GM23338 (cell line): Measurements from ENCODE around the gene ITCH. TPM values are rescaled to one million over a fixed set of nuclear protein-coding genes. Genes with fewer than 3 reads are reported as not detected.

Source experiments
- ATAC-seq: fragments of 200-7000 bp; cut with Tn5 transposase; 3 replicates; pipeline ENCODE4 v1.9.1; 2020
- DNase-seq: peaks from one replicate; pipeline ENCODE4 v3.0.0-alpha.2; 2015; ENCODE audit warnings: low spot score
- H2AFZ ChIP-seq: fragments of 200-600 bp; sonication (generic); 2 replicates; pipeline ENCODE4 v1.8.0; 2016; ENCODE audit warnings: antibody characterized with exemption, mild to moderate bottlenecking, moderate library complexity
- H3F3A ChIP-seq: fragments of 200-600 bp; sonication (generic); replicated peaks from 2 replicates; pipeline ENCODE4 v1.8.0; 2017; ENCODE audit warnings: antibody characterized with exemption, mixed run types, low read depth
- H3K27ac ChIP-seq: fragments of 200-600 bp; sonication (generic); 2 replicates; pipeline ENCODE4 v1.6.1; 2016; ENCODE audit warnings: low read depth
- H3K27me3 ChIP-seq: fragments of 200-600 bp; sonication (generic); 2 replicates; pipeline ENCODE4 v1.8.0; 2016; ENCODE audit warnings: mild to moderate bottlenecking, mixed run types, moderate library complexity; ENCODE audit not compliant: insufficient read depth
- H3K36me3 ChIP-seq: fragments of 200-600 bp; sonication (generic); 2 replicates; pipeline ENCODE4 v1.8.0; 2016; ENCODE audit warnings: mild to moderate bottlenecking; ENCODE audit not compliant: insufficient read depth
- H3K4me1 ChIP-seq: fragments of 200-600 bp; sonication (generic); 2 replicates; pipeline ENCODE4 v1.8.0; 2016; ENCODE audit warnings: mild to moderate bottlenecking, moderate library complexity; ENCODE audit not compliant: insufficient read depth
- H3K4me2 ChIP-seq: fragments of 200-600 bp; sonication (generic); 2 replicates; pipeline ENCODE4 v1.7.1; 2017; ENCODE audit warnings: mixed run types
- H3K4me3 ChIP-seq: fragments of 200-600 bp; sonication (generic); 2 replicates; pipeline ENCODE4 v1.6.1; 2016; ENCODE audit warnings: mixed run types
- H3K79me2 ChIP-seq: fragments of 200-600 bp; sonication (generic); replicated peaks from 2 replicates; pipeline ENCODE4 v1.8.0; 2017; ENCODE audit warnings: mild to moderate bottlenecking; ENCODE audit not compliant: insufficient read depth
- H3K9me2 ChIP-seq: fragments of 200-600 bp; sonication (generic); 2 replicates; pipeline ENCODE4 v1.8.0; 2017; ENCODE audit not compliant: insufficient read depth
- H4K20me1 ChIP-seq: fragments of 200-600 bp; sonication (generic); replicated peaks from 2 replicates; pipeline ENCODE4 v1.8.0; 2017; ENCODE audit warnings: mild to moderate bottlenecking; ENCODE audit not compliant: insufficient read depth
- H3K27ac Mint-ChIP-seq: 2 replicates; pipeline ENCODE4 v1.8.0; 2020; ENCODE audit warnings: inconsistent platforms, mild to moderate bottlenecking, moderate library complexity, mixed read lengths
- H3K27me3 Mint-ChIP-seq: 3 replicates; pipeline ENCODE4 v1.8.0; 2022; ENCODE audit warnings: low read depth, mild to moderate bottlenecking, moderate library complexity, mixed read lengths, inconsistent platforms; ENCODE audit not compliant: insufficient read depth, poor library complexity
- H3K36me3 Mint-ChIP-seq: 3 replicates; pipeline ENCODE4 v1.8.0; 2021; ENCODE audit warnings: low read depth, mild to moderate bottlenecking, inconsistent platforms, moderate library complexity, mixed read lengths
- H3K4me1 Mint-ChIP-seq: 3 replicates; pipeline ENCODE4 v1.8.0; 2020; ENCODE audit warnings: mild to moderate bottlenecking, inconsistent platforms, mixed read lengths
- H3K4me3 Mint-ChIP-seq: 3 replicates; pipeline ENCODE4 v1.8.0; 2021; ENCODE audit warnings: moderate library complexity, mild to moderate bottlenecking, inconsistent platforms, mixed read lengths
- H3K9me3 Mint-ChIP-seq: 3 replicates; pipeline ENCODE4 v1.8.0; 2020; ENCODE audit warnings: moderate library complexity, mild to moderate bottlenecking, inconsistent platforms, mixed read lengths
- CREB1 ChIP-seq: fragments of 250-450 bp; sonication (Bioruptor Pico); IDR thresholded peaks from 2 replicates; pipeline ENCODE4 v1.5.0; 2020; ENCODE audit warnings: low read depth, mild to moderate bottlenecking, moderate library complexity
- CTCF ChIP-seq, 2 experiments: fragments of 200-600 bp in 1 of 2; sonication (generic) in 1 of 2; conservative IDR thresholded peaks; 2 replicates each; pipeline versions ENCODE4 v1.5.1 to v1.6.1; 2016 to 2017; ENCODE audit warnings: antibody characterized with exemption in 2 of 2, low read depth in 2 of 2, mild to moderate bottlenecking in 2 of 2, moderate library complexity in 1 of 2
- EZH2 ChIP-seq: fragments of 200-600 bp; sonication (generic); IDR thresholded peaks from one replicate; pipeline ENCODE4 v1.8.0; 2017; ENCODE audit warnings: antibody characterized with exemption, mild to moderate bottlenecking, low read depth; ENCODE audit not compliant: unreplicated experiment
- EZH2phosphoT487 ChIP-seq: fragments of 200-600 bp; sonication (generic); IDR thresholded peaks from one replicate; pipeline ENCODE4 v1.8.1; 2018; ENCODE audit warnings: antibody characterized with exemption; ENCODE audit not compliant: unreplicated experiment
- JUNB ChIP-seq: IDR thresholded peaks from one replicate; pipeline ENCODE4 v1.6.1; 2016; ENCODE audit warnings: antibody characterized with exemption; ENCODE audit not compliant: unreplicated experiment
- NANOG ChIP-seq: IDR thresholded peaks from 2 replicates; pipeline ENCODE4 v1.6.1; 2016; ENCODE audit warnings: antibody characterized with exemption, borderline replicate concordance
- POLR2AphosphoS5 ChIP-seq: IDR thresholded peaks from 2 replicates; pipeline ENCODE4 v1.6.1; 2016; ENCODE audit warnings: antibody characterized with exemption, low read depth
- STAT1 ChIP-seq: IDR thresholded peaks from one replicate; pipeline ENCODE4 v1.6.1; 2016; ENCODE audit warnings: antibody characterized with exemption; ENCODE audit not compliant: unreplicated experiment
- ZNF114 ChIP-seq: fragments of 250-450 bp; sonication (Bioruptor Pico); IDR thresholded peaks from 2 replicates; pipeline ENCODE4 v1.5.0; 2020; ENCODE audit warnings: mild to moderate bottlenecking, moderate library complexity
- ZNF331 ChIP-seq: fragments of 250-450 bp; sonication (Bioruptor Pico); IDR thresholded peaks from 2 replicates; pipeline ENCODE4 v1.5.0; 2020; ENCODE audit warnings: low read depth, mild to moderate bottlenecking, moderate library complexity
- polyA plus RNA-seq: library from polyadenylated mRNA; unstranded; fragments of >200 nt; fragmentation: Nextera tagmentation; extraction: Ambion mirVana; gene quantifications from 2 replicates; pipeline ENCODE4 v1.2.1, GENCODE V29; 2016
- total RNA-seq: library from RNA; depleted of rRNA; stranded (reverse); fragments of >200 nt; shearing (Covaris generic); gene quantifications from 2 replicates; pipeline ENCODE4 v1.2.3, GENCODE V29; 2014
- TF ChIP-seq, protein P1 (sequence below): IDR thresholded peaks from one replicate; pipeline ENCODE4 v1.6.1; 2018; ENCODE audit warnings: antibody characterized with exemption; ENCODE audit not compliant: unreplicated experiment
- TF ChIP-seq, protein P2 (sequence below): IDR thresholded peaks from 2 replicates; pipeline ENCODE4 v1.6.1; 2016; ENCODE audit warnings: antibody characterized with exemption
- TF ChIP-seq, protein P3 (sequence below): fragments of 250-450 bp; sonication (Bioruptor Pico); IDR thresholded peaks from 2 replicates; pipeline ENCODE4 v1.5.0; 2020; ENCODE audit warnings: mild to moderate bottlenecking, moderate library complexity

Gene ITCH
- total and polyA plus RNA-seq, 2 experiments from 2014 or later, result 16.4 to 31.6 TPM

GRCh38 chr20:34493646-34494045, 130.6 kb downstream of the ITCH start:
- Mint-ChIP-seq H3K4me1 (no peaks in the 10 kb centered on the region), H3K27ac (no peak overlapping the region), H3K27me3 (no peaks in the 10 kb centered on the region), H3K36me3 (peaks cover 64% of the 10 kb centered on the region), H3K9me3 (0 out of 3 replicates have a peak, but pooled peaks cover 3% of the 10 kb centered on the region), H3K4me3 (no peak overlapping the region)
- no peak for ATAC-seq
- Histone ChIP-seq H3K4me1 (no peaks in the 10 kb centered on the region), H3K36me3 (peaks cover 26% of the 10 kb centered on the region), H3K27ac (no peak overlapping the region), H3K79me2 (no peaks in the 10 kb centered on the region; the same call in 1 of the 2 replicates), H3K9me2 (no peaks in the 10 kb centered on the region), H3K27me3 (no peaks in the 10 kb centered on the region), H4K20me1 (peaks cover 7% of the 10 kb centered on the region; the same call in 1 of the 2 replicates), H3K4me2 (no peak overlapping the region), H2AFZ (no peak overlapping the region), H3K4me3 (no peak overlapping the region), H3F3A (no peaks in the 10 kb centered on the region)
- TF ChIP-seq, protein P1, sequence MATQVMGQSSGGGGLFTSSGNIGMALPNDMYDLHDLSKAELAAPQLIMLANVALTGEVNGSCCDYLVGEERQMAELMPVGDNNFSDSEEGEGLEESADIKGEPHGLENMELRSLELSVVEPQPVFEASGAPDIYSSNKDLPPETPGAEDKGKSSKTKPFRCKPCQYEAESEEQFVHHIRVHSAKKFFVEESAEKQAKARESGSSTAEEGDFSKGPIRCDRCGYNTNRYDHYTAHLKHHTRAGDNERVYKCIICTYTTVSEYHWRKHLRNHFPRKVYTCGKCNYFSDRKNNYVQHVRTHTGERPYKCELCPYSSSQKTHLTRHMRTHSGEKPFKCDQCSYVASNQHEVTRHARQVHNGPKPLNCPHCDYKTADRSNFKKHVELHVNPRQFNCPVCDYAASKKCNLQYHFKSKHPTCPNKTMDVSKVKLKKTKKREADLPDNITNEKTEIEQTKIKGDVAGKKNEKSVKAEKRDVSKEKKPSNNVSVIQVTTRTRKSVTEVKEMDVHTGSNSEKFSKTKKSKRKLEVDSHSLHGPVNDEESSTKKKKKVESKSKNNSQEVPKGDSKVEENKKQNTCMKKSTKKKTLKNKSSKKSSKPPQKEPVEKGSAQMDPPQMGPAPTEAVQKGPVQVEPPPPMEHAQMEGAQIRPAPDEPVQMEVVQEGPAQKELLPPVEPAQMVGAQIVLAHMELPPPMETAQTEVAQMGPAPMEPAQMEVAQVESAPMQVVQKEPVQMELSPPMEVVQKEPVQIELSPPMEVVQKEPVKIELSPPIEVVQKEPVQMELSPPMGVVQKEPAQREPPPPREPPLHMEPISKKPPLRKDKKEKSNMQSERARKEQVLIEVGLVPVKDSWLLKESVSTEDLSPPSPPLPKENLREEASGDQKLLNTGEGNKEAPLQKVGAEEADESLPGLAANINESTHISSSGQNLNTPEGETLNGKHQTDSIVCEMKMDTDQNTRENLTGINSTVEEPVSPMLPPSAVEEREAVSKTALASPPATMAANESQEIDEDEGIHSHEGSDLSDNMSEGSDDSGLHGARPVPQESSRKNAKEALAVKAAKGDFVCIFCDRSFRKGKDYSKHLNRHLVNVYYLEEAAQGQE, result no peak
- no peak for TF ChIP-seq EZH2phosphoT487
- no peak for TF ChIP-seq POLR2AphosphoS5
- no peak for TF ChIP-seq CTCF (conservative IDR thresholded peaks at IDR 0.05; ENCODE audit: low read depth in 2 of 2)
- TF ChIP-seq, protein P2, sequence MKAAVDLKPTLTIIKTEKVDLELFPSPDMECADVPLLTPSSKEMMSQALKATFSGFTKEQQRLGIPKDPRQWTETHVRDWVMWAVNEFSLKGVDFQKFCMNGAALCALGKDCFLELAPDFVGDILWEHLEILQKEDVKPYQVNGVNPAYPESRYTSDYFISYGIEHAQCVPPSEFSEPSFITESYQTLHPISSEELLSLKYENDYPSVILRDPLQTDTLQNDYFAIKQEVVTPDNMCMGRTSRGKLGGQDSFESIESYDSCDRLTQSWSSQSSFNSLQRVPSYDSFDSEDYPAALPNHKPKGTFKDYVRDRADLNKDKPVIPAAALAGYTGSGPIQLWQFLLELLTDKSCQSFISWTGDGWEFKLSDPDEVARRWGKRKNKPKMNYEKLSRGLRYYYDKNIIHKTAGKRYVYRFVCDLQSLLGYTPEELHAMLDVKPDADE, result no peak
- TF ChIP-seq, protein P3, sequence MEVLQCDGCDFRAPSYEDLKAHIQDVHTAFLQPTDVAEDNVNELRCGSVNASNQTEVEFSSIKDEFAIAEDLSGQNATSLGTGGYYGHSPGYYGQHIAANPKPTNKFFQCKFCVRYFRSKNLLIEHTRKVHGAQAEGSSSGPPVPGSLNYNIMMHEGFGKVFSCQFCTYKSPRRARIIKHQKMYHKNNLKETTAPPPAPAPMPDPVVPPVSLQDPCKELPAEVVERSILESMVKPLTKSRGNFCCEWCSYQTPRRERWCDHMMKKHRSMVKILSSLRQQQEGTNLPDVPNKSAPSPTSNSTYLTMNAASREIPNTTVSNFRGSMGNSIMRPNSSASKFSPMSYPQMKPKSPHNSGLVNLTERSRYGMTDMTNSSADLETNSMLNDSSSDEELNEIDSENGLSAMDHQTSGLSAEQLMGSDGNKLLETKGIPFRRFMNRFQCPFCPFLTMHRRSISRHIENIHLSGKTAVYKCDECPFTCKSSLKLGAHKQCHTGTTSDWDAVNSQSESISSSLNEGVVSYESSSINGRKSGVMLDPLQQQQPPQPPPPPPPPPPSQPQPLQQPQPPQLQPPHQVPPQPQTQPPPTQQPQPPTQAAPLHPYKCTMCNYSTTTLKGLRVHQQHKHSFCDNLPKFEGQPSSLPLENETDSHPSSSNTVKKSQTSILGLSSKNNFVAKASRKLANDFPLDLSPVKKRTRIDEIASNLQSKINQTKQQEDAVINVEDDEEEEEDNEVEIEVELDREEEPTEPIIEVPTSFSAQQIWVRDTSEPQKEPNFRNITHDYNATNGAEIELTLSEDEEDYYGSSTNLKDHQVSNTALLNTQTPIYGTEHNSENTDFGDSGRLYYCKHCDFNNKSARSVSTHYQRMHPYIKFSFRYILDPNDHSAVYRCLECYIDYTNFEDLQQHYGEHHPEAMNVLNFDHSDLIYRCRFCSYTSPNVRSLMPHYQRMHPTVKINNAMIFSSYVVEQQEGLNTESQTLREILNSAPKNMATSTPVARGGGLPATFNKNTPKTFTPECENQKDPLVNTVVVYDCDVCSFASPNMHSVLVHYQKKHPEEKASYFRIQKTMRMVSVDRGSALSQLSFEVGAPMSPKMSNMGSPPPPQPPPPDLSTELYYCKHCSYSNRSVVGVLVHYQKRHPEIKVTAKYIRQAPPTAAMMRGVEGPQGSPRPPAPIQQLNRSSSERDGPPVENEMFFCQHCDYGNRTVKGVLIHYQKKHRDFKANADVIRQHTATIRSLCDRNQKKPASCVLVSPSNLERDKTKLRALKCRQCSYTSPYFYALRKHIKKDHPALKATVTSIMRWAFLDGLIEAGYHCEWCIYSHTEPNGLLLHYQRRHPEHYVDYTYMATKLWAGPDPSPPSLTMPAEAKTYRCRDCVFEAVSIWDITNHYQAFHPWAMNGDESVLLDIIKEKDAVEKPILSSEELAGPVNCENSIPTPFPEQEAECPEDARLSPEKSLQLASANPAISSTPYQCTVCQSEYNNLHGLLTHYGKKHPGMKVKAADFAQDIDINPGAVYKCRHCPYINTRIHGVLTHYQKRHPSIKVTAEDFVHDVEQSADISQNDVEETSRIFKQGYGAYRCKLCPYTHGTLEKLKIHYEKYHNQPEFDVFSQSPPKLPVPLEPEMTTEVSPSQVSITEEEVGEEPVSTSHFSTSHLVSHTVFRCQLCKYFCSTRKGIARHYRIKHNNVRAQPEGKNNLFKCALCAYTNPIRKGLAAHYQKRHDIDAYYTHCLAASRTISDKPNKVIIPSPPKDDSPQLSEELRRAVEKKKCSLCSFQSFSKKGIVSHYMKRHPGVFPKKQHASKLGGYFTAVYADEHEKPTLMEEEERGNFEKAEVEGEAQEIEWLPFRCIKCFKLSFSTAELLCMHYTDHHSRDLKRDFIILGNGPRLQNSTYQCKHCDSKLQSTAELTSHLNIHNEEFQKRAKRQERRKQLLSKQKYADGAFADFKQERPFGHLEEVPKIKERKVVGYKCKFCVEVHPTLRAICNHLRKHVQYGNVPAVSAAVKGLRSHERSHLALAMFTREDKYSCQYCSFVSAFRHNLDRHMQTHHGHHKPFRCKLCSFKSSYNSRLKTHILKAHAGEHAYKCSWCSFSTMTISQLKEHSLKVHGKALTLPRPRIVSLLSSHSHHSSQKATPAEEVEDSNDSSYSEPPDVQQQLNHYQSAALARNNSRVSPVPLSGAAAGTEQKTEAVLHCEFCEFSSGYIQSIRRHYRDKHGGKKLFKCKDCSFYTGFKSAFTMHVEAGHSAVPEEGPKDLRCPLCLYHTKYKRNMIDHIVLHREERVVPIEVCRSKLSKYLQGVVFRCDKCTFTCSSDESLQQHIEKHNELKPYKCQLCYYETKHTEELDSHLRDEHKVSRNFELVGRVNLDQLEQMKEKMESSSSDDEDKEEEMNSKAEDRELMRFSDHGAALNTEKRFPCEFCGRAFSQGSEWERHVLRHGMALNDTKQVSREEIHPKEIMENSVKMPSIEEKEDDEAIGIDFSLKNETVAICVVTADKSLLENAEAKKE (CRISPR knock-in tag), result no peak
- TF ChIP-seq ZNF331 (CRISPR knock-in tag), result no peak
- no peak for TF ChIP-seq ZNF114 (CRISPR knock-in tag)
- no peak for TF ChIP-seq EZH2
- no peak for TF ChIP-seq NANOG
- no peak for TF ChIP-seq STAT1
- TF ChIP-seq CREB1 (CRISPR knock-in tag), result no peak
- TF ChIP-seq JUNB, result no peak
- no peak for DNase-seq
